Measurements from ENCODE around the gene CNPY2.

DNA sequence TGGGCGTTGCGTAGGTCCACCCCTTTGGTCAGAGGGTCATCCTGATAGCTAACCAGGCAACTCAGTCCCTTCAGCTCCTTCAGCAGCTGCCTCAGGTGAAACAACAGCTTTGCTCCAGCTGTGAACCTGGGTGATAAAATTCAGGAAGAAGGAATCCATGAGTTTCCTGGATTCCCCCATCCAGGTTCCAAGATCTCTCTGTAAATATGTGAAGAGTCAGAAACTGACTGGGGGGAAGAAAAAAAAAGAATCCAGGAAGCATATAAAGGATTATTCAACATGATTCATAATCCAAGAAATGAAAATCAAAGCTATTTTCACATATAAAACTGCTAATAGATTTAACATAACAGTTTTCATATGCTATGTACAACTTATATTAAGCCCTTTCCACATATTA, 35.5 kb upstream of the CNPY2 start:
- TF ChIP-seq, protein P1, sequence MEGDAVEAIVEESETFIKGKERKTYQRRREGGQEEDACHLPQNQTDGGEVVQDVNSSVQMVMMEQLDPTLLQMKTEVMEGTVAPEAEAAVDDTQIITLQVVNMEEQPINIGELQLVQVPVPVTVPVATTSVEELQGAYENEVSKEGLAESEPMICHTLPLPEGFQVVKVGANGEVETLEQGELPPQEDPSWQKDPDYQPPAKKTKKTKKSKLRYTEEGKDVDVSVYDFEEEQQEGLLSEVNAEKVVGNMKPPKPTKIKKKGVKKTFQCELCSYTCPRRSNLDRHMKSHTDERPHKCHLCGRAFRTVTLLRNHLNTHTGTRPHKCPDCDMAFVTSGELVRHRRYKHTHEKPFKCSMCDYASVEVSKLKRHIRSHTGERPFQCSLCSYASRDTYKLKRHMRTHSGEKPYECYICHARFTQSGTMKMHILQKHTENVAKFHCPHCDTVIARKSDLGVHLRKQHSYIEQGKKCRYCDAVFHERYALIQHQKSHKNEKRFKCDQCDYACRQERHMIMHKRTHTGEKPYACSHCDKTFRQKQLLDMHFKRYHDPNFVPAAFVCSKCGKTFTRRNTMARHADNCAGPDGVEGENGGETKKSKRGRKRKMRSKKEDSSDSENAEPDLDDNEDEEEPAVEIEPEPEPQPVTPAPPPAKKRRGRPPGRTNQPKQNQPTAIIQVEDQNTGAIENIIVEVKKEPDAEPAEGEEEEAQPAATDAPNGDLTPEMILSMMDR (IDR thresholded peaks at IDR 0.05): no peak
- TF ChIP-seq POLR2A (IDR thresholded peaks at IDR 0.05) (no peak), EP300 (IDR thresholded peaks at IDR 0.05) (no peak)

Data from tibial nerve (tissue), 4 donors.